Gastroesophageal sphincter (tissue), 4 donors: ENCODE data around the gene TRIM8. TPM values are rescaled to one million over a fixed set of nuclear protein-coding genes. Genes with fewer than 3 reads are reported as not detected.
A peak's percentile ranks its signal among the peaks of the same experiment; 100 is the strongest.

Source experiments
- ATAC-seq: fragments of 150-250 bp; one replicate; pipeline ENCODE4 v1.9.1; 2016; ENCODE audit warnings: mild to moderate bottlenecking, moderate library complexity
- H3K27ac ChIP-seq, 4 donors: fragments of 200-600 bp; sonication (generic) in 3 of 4; 1 replicate in 3 of 4; 2 replicates in 1 of 4; pipeline ENCODE4 v1.5.1; 2016 to 2019
- H3K27me3 ChIP-seq: fragments of 200-600 bp; sonication (generic); one replicate; pipeline ENCODE4 v1.5.1; 2019
- H3K36me3 ChIP-seq, 2 donors: fragments of 200-600 bp; sonication (generic); one replicate each; pipeline ENCODE4 v1.5.1; 2019; ENCODE audit warnings: control low read depth in 1 of 2
- H3K4me1 ChIP-seq, 3 donors: fragments of 200-600 bp; sonication (generic); 1 replicate in 2 of 3; 2 replicates in 1 of 3; pipeline ENCODE4 v1.5.1; 2016 to 2019; ENCODE audit warnings: control low read depth in 2 of 3
- H3K4me3 ChIP-seq, 2 donors: fragments of 200-600 bp; sonication (generic); one replicate each; pipeline ENCODE4 v1.5.1; 2019; ENCODE audit warnings: mild to moderate bottlenecking in 1 of 2, moderate library complexity in 1 of 2
- H3K9me3 ChIP-seq, 3 donors: fragments of 200-600 bp; sonication (generic); one replicate each; pipeline ENCODE4 v1.5.1; 2017 to 2019; ENCODE audit warnings: control low read depth in 2 of 3
- EP300 ChIP-seq: sonication (generic); formaldehyde crosslinking; IDR thresholded peaks from one replicate; pipeline ENCODE4 v1.6.1; 2017; ENCODE audit warnings: antibody characterized with exemption, mild to moderate bottlenecking
- POLR2A ChIP-seq, 2 donors: fragments of 450-650 bp; IDR thresholded peaks; one replicate each; pipeline ENCODE4 v1.6.1; 2017; ENCODE audit warnings: antibody characterized with exemption in 2 of 2, mild to moderate bottlenecking in 2 of 2, moderate library complexity in 1 of 2
- POLR2AphosphoS5 ChIP-seq: sonication (generic); formaldehyde crosslinking; IDR thresholded peaks from one replicate; pipeline ENCODE4 v1.6.1; 2017; ENCODE audit warnings: antibody characterized with exemption
- WGBS, 2 donors: methylation state at CpG; one replicate each; pipeline ENCODE4 v1.1.5; 2018; ENCODE audit warnings: low coverage in 1 of 2; 5-methylcytosine and 5-hydroxymethylcytosine counted together
- total RNA-seq, 4 donors: library from RNA; depleted of rRNA; stranded (reverse); fragments of >200 nt; gene quantifications; one replicate each; pipeline ENCODE4 v1.1.0, GENCODE V29; 2016
- TF ChIP-seq, protein P1 (sequence below), 4 experiments: fragments of 200-600 bp in 2 of 4; fragments of 450-650 bp in 2 of 4; sonication (generic) in 1 of 4; IDR thresholded peaks; one replicate each; pipeline ENCODE4 v1.5.1; 2017 to 2019; ENCODE audit warnings: antibody characterized with exemption in 4 of 4, mild to moderate bottlenecking in 2 of 4, moderate library complexity in 2 of 4

Gene TRIM8
- total RNA-seq, 4 donors from 2014 or later: 96.7 to 171 (median 131) TPM

DNA sequence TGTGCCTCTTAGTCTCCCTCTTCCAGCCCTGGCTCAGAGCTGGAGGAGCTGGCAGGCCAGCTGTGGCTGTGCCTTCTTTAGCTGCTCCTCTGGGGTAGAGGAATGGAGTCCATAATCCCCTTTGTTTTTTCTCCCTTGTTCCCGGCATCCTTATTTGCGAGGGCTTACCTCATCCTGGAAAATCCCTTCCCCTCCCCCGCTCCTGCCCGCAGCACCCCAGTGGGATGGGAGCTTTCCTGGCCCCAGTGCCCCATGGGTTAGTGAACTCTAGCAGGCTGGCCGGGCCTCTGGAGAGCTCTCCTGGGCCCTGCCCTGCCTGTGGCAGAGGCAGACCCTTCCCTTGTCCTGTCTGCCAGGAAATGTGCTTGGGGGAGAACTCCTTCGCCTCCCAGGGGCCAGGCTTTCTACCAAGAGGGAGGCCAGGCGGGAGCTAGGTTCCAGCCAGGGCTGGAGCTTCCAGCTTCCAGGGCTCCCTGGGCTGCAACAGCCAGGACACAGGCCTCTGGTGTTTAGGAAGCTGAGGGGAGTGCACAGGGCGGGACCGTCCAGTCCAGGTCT lies 16.5 kb upstream of the TRIM8 start:
- peaks cover 0 to 28% of the 10 kb centered on the region in 2 donors for H3K36me3 ChIP-seq
- H3K27me3 ChIP-seq: no peaks in the 10 kb centered on the region
- TF ChIP-seq POLR2AphosphoS5: peak; percentile 32
- TF ChIP-seq POLR2A (IDR thresholded peaks at IDR 0.05): no peak
- H3K4me3 ChIP-seq: no peak overlapping the region
- peak; percentile 54 for ATAC-seq
- H3K27ac ChIP-seq: peak overlapping the region; percentile 48 to 88 (median 86)
- no peaks in the 10 kb centered on the region for H3K9me3 ChIP-seq
- peaks cover 0 to 83% (median 48%) of the 10 kb centered on the region in 3 donors for H3K4me1 ChIP-seq
- 27 to 31% methylated on average over 3 to 5 of the region's 9 CpGs for WGBS, 2 donors

DNA sequence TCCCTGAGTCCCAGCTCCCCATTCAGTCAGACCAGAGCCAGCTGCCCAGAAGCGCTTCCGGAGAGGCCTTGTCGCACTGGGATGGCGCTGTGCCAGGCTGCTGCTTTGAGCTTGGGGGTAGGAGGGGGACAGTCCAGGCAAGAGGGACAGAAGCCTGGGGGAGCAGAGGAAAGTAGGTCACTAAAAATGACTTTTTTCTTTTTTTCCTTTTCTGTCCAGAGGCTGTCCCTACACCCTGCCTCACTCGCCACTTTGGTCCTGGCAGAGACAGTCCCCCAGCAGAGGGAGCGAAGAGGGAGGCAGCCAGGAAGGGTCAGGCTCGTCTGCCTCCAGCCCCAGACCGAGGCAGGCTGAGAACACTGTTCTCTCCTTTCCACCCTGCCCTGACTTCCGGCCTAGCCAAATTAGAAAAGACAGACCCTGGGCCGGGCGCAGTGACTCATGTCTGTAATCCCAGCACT lies 15.8 kb upstream of the TRIM8 start:
- WGBS, 2 donors: 16 to 18% methylated on average over 5 to 8 of the region's 11 CpGs
- H3K27me3 ChIP-seq: no peaks in the 10 kb centered on the region
- peaks cover 0 to 90% (median 54%) of the 10 kb centered on the region in 3 donors for H3K4me1 ChIP-seq
- no peak for TF ChIP-seq POLR2A (IDR thresholded peaks at IDR 0.05)
- TF ChIP-seq, protein P1, sequence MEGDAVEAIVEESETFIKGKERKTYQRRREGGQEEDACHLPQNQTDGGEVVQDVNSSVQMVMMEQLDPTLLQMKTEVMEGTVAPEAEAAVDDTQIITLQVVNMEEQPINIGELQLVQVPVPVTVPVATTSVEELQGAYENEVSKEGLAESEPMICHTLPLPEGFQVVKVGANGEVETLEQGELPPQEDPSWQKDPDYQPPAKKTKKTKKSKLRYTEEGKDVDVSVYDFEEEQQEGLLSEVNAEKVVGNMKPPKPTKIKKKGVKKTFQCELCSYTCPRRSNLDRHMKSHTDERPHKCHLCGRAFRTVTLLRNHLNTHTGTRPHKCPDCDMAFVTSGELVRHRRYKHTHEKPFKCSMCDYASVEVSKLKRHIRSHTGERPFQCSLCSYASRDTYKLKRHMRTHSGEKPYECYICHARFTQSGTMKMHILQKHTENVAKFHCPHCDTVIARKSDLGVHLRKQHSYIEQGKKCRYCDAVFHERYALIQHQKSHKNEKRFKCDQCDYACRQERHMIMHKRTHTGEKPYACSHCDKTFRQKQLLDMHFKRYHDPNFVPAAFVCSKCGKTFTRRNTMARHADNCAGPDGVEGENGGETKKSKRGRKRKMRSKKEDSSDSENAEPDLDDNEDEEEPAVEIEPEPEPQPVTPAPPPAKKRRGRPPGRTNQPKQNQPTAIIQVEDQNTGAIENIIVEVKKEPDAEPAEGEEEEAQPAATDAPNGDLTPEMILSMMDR (IDR thresholded peaks at IDR 0.05): peak in 1 of 4 experiments; percentile 20
- H3K4me3 ChIP-seq: no peak overlapping the region
- H3K27ac ChIP-seq: peak overlapping the region; percentile 48 to 88 (median 86)
- no peaks in the 10 kb centered on the region for H3K9me3 ChIP-seq
- peaks cover 0 to 28% of the 10 kb centered on the region in 2 donors for H3K36me3 ChIP-seq
- peak; percentile 14 for ATAC-seq

DNA sequence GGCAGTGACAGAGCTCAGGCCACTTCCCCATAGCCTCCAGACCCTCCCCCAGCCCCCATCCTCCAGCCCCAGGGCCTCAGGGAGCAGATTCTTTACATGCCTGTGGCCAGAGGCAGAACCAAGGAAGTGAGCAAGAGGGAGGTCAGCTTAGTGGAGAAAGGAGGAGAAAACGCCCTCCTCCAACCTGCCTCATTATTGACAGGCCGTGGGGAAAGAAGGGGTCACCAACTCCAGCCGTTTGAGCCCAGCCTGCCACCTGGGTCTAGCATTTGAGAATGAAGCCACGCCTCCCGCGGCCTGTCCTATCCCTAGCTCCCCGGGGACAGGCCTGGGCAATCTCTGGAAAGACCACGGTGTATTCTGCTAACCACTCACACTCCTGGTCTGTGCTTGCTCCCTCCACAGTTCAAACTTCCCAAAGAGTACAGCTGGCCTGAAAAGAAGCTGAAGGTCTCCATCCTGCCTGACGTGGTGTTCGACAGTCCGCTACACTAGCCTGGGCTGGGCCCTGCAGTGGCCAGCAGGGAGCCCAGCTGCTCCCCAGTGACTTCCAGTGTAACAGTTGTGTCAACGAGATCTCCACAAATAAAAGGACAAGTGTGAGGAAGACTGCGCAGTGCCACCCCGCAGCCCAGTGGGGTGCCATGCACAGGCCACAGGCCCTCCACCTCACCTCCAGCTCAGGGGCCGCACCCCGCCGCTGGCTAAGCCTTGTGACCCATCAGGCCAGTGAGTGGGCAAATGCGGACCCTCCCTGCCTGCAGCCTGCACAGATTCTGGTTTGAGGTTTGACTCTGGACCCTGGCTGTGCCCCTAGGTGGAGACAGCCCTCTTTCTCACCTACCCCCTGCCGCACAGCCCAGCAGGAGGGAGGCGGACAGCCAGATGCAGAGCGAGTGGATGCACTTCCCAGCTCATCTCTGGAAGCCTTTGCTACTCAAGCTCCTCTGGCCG lies 14.3 kb upstream of the TRIM8 start:
- Histone ChIP-seq H3K27ac (peak overlapping the region in 3 of 4 donors; percentile 86 to 88 (median 87)), H3K36me3 (peaks cover 0 to 28% of the 10 kb centered on the region in 2 donors), H3K27me3 (no peaks in the 10 kb centered on the region), H3K4me1 (peaks cover 0 to 94% (median 60%) of the 10 kb centered on the region in 3 donors), H3K4me3 (no peak overlapping the region), H3K9me3 (no peaks in the 10 kb centered on the region)
- 46 to 53% methylated on average over 5 to 9 of the region's 22 CpGs for WGBS, 2 donors
- no peak for ATAC-seq
- TF ChIP-seq, protein P1 (IDR thresholded peaks at IDR 0.05): no peak
- TF ChIP-seq POLR2A (IDR thresholded peaks at IDR 0.05) (no peak), EP300 (no peak), POLR2AphosphoS5 (no peak)

DNA sequence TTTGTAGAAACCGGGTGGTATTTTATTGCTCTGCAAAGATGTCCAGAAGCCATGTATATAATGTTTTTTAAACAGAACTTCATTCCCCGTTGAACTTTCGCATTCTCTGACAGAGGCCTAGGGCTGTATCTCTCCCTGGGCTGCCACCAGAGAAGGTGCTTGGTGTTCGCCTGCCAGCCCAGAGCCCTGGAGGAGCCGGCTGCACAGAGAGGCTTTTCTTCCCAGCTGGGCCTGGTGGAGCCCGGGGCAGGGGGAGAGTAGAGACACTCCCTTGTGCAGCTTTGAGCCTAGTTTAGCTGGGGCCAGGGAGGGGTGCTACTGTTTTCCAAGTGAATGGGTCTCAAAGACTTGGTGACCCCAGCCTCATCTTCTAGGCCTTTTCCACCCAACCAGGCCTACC lies 13.6 kb upstream of the TRIM8 start:
- Histone ChIP-seq H3K27ac (peak overlapping the region in 2 of 4 donors; percentile 35 to 87), H3K4me3 (no peak overlapping the region), H3K9me3 (no peaks in the 10 kb centered on the region), H3K27me3 (no peaks in the 10 kb centered on the region), H3K4me1 (peaks cover 0 to 90% (median 58%) of the 10 kb centered on the region in 3 donors), H3K36me3 (peaks cover 0 to 28% of the 10 kb centered on the region in 2 donors)
- TF ChIP-seq POLR2AphosphoS5: no peak
- no peak for TF ChIP-seq POLR2A (IDR thresholded peaks at IDR 0.05)
- no peak for TF ChIP-seq EP300
- TF ChIP-seq, protein P1 (IDR thresholded peaks at IDR 0.05): no peak
- no peak for ATAC-seq
- WGBS, 2 donors: 20 to 27% methylated on average over 1 to 3 of the region's 6 CpGs

DNA sequence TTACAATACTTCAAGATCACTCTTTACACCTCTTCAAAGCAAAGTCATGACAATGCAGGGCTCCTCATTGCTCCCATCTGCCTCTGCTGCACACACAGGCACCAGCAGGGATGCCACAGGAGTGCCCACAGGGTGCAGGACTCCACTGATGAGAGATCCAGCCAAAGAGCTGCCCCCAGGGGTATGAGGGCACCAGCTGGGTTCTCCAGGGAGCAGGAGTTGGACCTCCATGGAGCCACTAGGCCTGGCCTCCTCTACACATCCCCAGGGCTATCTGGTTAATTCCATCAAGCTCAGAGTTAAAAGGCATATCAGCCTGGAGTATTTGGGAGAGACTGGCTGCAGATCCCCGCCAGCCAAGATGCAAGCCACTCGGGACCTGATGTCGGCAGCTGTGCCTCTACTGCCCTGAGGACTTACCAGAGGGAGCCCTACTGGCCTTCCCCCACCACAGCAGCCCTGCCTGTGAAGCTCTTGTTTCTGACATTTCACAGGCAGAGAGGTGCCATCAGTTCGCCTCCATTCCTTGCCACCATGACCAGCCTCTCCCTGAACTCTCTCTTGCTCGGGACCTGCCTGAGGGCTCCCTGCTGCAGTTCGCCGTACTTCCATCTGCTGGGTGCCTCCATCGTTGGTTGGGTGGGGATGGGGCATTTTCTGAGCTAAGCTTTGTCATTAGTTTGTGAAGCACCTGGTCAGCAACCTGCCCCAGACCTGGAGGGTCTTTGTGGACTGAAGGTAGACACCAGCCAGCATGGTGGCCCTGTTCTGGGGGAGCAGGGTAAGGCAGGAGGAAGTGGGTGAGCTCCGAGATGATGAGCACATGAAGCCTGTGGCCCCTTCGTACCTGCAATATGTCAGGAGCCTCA lies 12.5 kb upstream of the TRIM8 start:
- no peak for ATAC-seq
- Histone ChIP-seq H3K27ac (peak overlapping the region in 2 of 4 donors; percentile 51 to 57), H3K27me3 (no peaks in the 10 kb centered on the region), H3K36me3 (peaks cover 0 to 28% of the 10 kb centered on the region in 2 donors), H3K4me1 (peaks cover 0 to 79% (median 48%) of the 10 kb centered on the region in 3 donors), H3K9me3 (no peaks in the 10 kb centered on the region), H3K4me3 (no peak overlapping the region)
- WGBS, 2 donors: no CpG with 5 or more reads among the region's 10 CpGs
- TF ChIP-seq, protein P1 (IDR thresholded peaks at IDR 0.05): no peak
- TF ChIP-seq EP300 (no peak), POLR2A (IDR thresholded peaks at IDR 0.05) (no peak)
